GM18951 (cell line): ENCODE measurements around the gene SERPINA3.
"Not testable (repeated sequence)": the region's sequence is repeated elsewhere in the genome, so short reads cannot be mapped to it uniquely, and the experiment has no call there.

ENCODE experiments used
- POLR2A ChIP-seq: IDR thresholded peaks from 4 replicates; pipeline ENCODE4 v1.6.1; 2011; ENCODE audit warnings: mild to moderate bottlenecking; ENCODE audit not compliant: insufficient read length, insufficient read depth; ENCODE audit errors: extremely low read depth
- in situ Hi-C: fragments of 300-500 bp; cut with MboI; formaldehyde crosslinking; loops from one replicate; pipeline ENCODE4 v1.12.0; 2022; ENCODE audit warnings: low sequenced_read_pairs, mixed read lengths, inconsistent platforms; ENCODE audit not compliant: unreplicated experiment

The SERPINA3 gene

GRCh38 chr14:94575730-94576585 is 36.2 kb upstream of the SERPINA3 start:
- in situ Hi-C loops: no loop called here

GRCh38 chr14:94577472-94577871 is 34.7 kb upstream of the SERPINA3 start:
- in situ Hi-C loops: not testable (repeated sequence)

More at GRCh38 chr14:94575730-94576585, 36.2 kb upstream of the SERPINA3 start:
- no peak for TF ChIP-seq POLR2A

GRCh38 chr14:94578712-94579111 is 33.5 kb upstream of the SERPINA3 start:
- in situ Hi-C loops: no loop called here
- TF ChIP-seq POLR2A: no peak

- in situ Hi-C loops: no loop called here
- no peak for TF ChIP-seq POLR2A
These were observed 30.8 kb upstream of the SERPINA3 start, which contains the start of gene SERPINA5 for GRCh38 chr14:94581127-94581999. TSS of gene SERPINA5 (plus strand) at chr14:94581426. CDS start at chr14:94587363, 5,937 bp downstream.

GRCh38 chr14:94582199-94582750 is 29.9 kb upstream of the SERPINA3 start:
- in situ Hi-C loops: no loop called here

GRCh38 chr14:94582851-94583250 is 29.3 kb upstream of the SERPINA3 start:
- in situ Hi-C loops: no loop called here
- TF ChIP-seq POLR2A: no peak

More at GRCh38 chr14:94582199-94582750, 29.9 kb upstream of the SERPINA3 start:
- TF ChIP-seq POLR2A: no peak

GRCh38 chr14:94583557-94583956 is 28.6 kb upstream of the SERPINA3 start:
- TF ChIP-seq POLR2A: no peak
- in situ Hi-C loops: no loop called here

GRCh38 chr14:94584591-94585280 is 27.5 kb upstream of the SERPINA3 start:
- no peak for TF ChIP-seq POLR2A
- in situ Hi-C loops: no loop called here

- in situ Hi-C loops: no loop called here
- no peak for TF ChIP-seq POLR2A
These were observed 25.6 kb upstream of the SERPINA3 start for GRCh38 chr14:94586635-94587034.

GRCh38 chr14:94588311-94588710 is 23.9 kb upstream of the SERPINA3 start:
- in situ Hi-C loops: no loop called here
- TF ChIP-seq POLR2A: no peak

- TF ChIP-seq POLR2A: no peak
- in situ Hi-C loops: no loop called here
These were observed 21.1 kb upstream of the SERPINA3 start for GRCh38 chr14:94591073-94591472.

- in situ Hi-C loops: no loop called here
- TF ChIP-seq POLR2A: no peak
These were observed 20.3 kb upstream of the SERPINA3 start for GRCh38 chr14:94591871-94592270.

GRCh38 chr14:94592457-94592856 is 19.7 kb upstream of the SERPINA3 start:
- TF ChIP-seq POLR2A: no peak
- in situ Hi-C loops: no loop called here
